ENCODE measurements around the gene SHMT1.
"Not testable (repeated sequence)": the region's sequence is repeated elsewhere in the genome, so short reads cannot be mapped to it uniquely, and the experiment has no call there.

Gene SHMT1

GRCh38 chr17:18388266-18388665 lies 24.9 kb upstream of the SHMT1 start:
- H3K36me3 ChIP-seq (ENCODE audit: insufficient read depth, low read length); H3K27ac ChIP-seq (ENCODE audit: low read depth, low read length); H3K4me3 ChIP-seq (ENCODE audit: low read depth, low read length); H3K4me1 ChIP-seq (ENCODE audit: control insufficient read depth, insufficient read depth, low read length, unreplicated experiment); H2AFZ ChIP-seq (ENCODE audit: low read length, unreplicated experiment); H3K79me2 ChIP-seq (ENCODE audit: control insufficient read depth, insufficient read depth, low read length, unreplicated experiment); H3K27me3 ChIP-seq (ENCODE audit: insufficient read depth, low read length): not testable (repeated sequence)

- not testable (repeated sequence) for H3K27ac ChIP-seq (ENCODE audit: low read depth, low read length); H3K36me3 ChIP-seq (ENCODE audit: insufficient read depth, low read length); H3K4me1 ChIP-seq (ENCODE audit: control insufficient read depth, insufficient read depth, low read length, unreplicated experiment); H3K79me2 ChIP-seq (ENCODE audit: control insufficient read depth, insufficient read depth, low read length, unreplicated experiment); H3K4me3 ChIP-seq (ENCODE audit: low read depth, low read length); H2AFZ ChIP-seq (ENCODE audit: low read length, unreplicated experiment)
- H3K27me3 ChIP-seq (ENCODE audit: insufficient read depth, low read length) = peaks cover 12% of the 10 kb centered on the region; the same call in 1 of the 2 replicates
These were observed 24.2 kb upstream of the SHMT1 start for GRCh38 chr17:18387583-18387982.

DNA sequence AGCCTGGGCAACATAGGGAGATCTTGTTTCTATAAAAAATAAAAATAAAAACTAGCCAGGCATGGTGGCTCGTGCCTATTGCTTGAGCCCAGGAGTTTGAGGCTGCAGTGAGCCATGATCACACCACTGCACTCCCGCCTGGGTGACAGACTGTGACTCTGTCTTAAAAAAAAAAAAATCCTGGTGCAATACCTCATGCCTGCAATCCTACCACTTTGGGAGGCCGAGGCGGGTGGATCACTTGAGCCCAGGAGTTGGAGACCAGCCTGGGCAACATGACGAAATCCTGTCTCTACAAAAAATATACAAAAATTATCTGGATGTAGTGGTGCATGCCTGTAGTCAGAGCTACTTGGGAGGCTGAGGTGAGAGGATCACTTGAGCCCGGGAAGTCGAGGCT lies 20.9 kb upstream of the SHMT1 start:
- H3K27me3 ChIP-seq (ENCODE audit: insufficient read depth, low read length) = peaks cover 17% of the 10 kb centered on the region; the same call in 1 of the 2 replicates
- not testable (repeated sequence) for H2AFZ ChIP-seq (ENCODE audit: low read length, unreplicated experiment); H3K36me3 ChIP-seq (ENCODE audit: insufficient read depth, low read length); H3K27ac ChIP-seq (ENCODE audit: low read depth, low read length); H3K4me3 ChIP-seq (ENCODE audit: low read depth, low read length); H3K4me1 ChIP-seq (ENCODE audit: control insufficient read depth, insufficient read depth, low read length, unreplicated experiment); H3K79me2 ChIP-seq (ENCODE audit: control insufficient read depth, insufficient read depth, low read length, unreplicated experiment)

- H3K79me2 ChIP-seq (ENCODE audit: control insufficient read depth, insufficient read depth, low read length, unreplicated experiment); H3K27ac ChIP-seq (ENCODE audit: low read depth, low read length); H3K4me3 ChIP-seq (ENCODE audit: low read depth, low read length); H3K36me3 ChIP-seq (ENCODE audit: insufficient read depth, low read length); H3K4me1 ChIP-seq (ENCODE audit: control insufficient read depth, insufficient read depth, low read length, unreplicated experiment); H2AFZ ChIP-seq (ENCODE audit: low read length, unreplicated experiment): not testable (repeated sequence)
- peaks cover 17% of the 10 kb centered on the region; the same call in 1 of the 2 replicates for H3K27me3 ChIP-seq (ENCODE audit: insufficient read depth, low read length)
These were observed 19.7 kb upstream of the SHMT1 start for GRCh38 chr17:18383079-18383481.

- Histone ChIP-seq H3K4me3 (ENCODE audit: low read depth, low read length) (no peak overlapping the region), H3K79me2 (ENCODE audit: control insufficient read depth, insufficient read depth, low read length, unreplicated experiment) (no peaks in the 10 kb centered on the region), H3K27me3 (ENCODE audit: insufficient read depth, low read length) (peaks cover 17% of the 10 kb centered on the region; the same call in 1 of the 2 replicates), H3K4me1 (ENCODE audit: control insufficient read depth, insufficient read depth, low read length, unreplicated experiment) (peaks cover 2% of the 10 kb centered on the region), H3K36me3 (ENCODE audit: insufficient read depth, low read length) (no peaks in the 10 kb centered on the region), H3K27ac (ENCODE audit: low read depth, low read length) (no peak overlapping the region), H2AFZ (ENCODE audit: low read length, unreplicated experiment) (no peak overlapping the region)
These were observed 19.2 kb upstream of the SHMT1 start for GRCh38 chr17:18382441-18383078.

DNA sequence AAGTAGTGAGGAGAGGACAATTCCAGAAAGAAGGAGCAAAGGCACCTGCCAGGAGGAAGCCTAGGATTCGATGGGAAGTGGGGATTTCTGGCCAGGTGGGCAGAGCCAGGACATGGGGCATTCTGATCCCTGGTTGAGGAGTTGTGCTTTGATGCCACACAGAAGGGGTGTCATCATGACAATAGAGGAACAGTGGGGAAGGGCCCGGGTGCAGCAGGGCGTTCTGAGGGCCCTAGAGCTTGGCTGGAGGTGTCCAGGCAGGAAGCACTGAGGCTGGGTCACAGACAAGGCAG lies 18.5 kb upstream of the SHMT1 start:
- no peak overlapping the region for H3K4me3 ChIP-seq (ENCODE audit: low read depth, low read length)
- H2AFZ ChIP-seq (ENCODE audit: low read length, unreplicated experiment) = no peak overlapping the region
- H3K4me1 ChIP-seq (ENCODE audit: control insufficient read depth, insufficient read depth, low read length, unreplicated experiment) = peaks cover 5% of the 10 kb centered on the region
- no peaks in the 10 kb centered on the region for H3K36me3 ChIP-seq (ENCODE audit: insufficient read depth, low read length)
- H3K27ac ChIP-seq (ENCODE audit: low read depth, low read length) = no peak overlapping the region
- H3K79me2 ChIP-seq (ENCODE audit: control insufficient read depth, insufficient read depth, low read length, unreplicated experiment) = no peaks in the 10 kb centered on the region
- H3K27me3 ChIP-seq (ENCODE audit: insufficient read depth, low read length) = peaks cover 17% of the 10 kb centered on the region; the same call in 1 of the 2 replicates

- H2AFZ ChIP-seq (ENCODE audit: low read length, unreplicated experiment) = no peak overlapping the region
- no peak overlapping the region for H3K4me3 ChIP-seq (ENCODE audit: low read depth, low read length)
- H3K27me3 ChIP-seq (ENCODE audit: insufficient read depth, low read length) = peaks cover 17% of the 10 kb centered on the region; the same call in 1 of the 2 replicates
- H3K27ac ChIP-seq (ENCODE audit: low read depth, low read length) = no peak overlapping the region
- H3K4me1 ChIP-seq (ENCODE audit: control insufficient read depth, insufficient read depth, low read length, unreplicated experiment) = peaks cover 5% of the 10 kb centered on the region
- H3K36me3 ChIP-seq (ENCODE audit: insufficient read depth, low read length) = no peaks in the 10 kb centered on the region
- no peaks in the 10 kb centered on the region for H3K79me2 ChIP-seq (ENCODE audit: control insufficient read depth, insufficient read depth, low read length, unreplicated experiment)
These were observed 18.0 kb upstream of the SHMT1 start for GRCh38 chr17:18381158-18381952.

GRCh38 chr17:18380471-18381157 lies 17.3 kb upstream of the SHMT1 start:
- Histone ChIP-seq H3K79me2 (ENCODE audit: control insufficient read depth, insufficient read depth, low read length, unreplicated experiment) (no peaks in the 10 kb centered on the region), H3K36me3 (ENCODE audit: insufficient read depth, low read length) (no peaks in the 10 kb centered on the region), H3K27me3 (ENCODE audit: insufficient read depth, low read length) (peaks cover 17% of the 10 kb centered on the region; the same call in 1 of the 2 replicates), H3K4me3 (ENCODE audit: low read depth, low read length) (no peak overlapping the region), H3K4me1 (ENCODE audit: control insufficient read depth, insufficient read depth, low read length, unreplicated experiment) (peaks cover 5% of the 10 kb centered on the region), H3K27ac (ENCODE audit: low read depth, low read length) (no peak overlapping the region), H2AFZ (ENCODE audit: low read length, unreplicated experiment) (no peak overlapping the region)

- no peaks in the 10 kb centered on the region for H3K79me2 ChIP-seq (ENCODE audit: control insufficient read depth, insufficient read depth, low read length, unreplicated experiment)
- no peak overlapping the region for H2AFZ ChIP-seq (ENCODE audit: low read length, unreplicated experiment)
- H3K27me3 ChIP-seq (ENCODE audit: insufficient read depth, low read length) = peaks cover 17% of the 10 kb centered on the region; the same call in 1 of the 2 replicates
- H3K27ac ChIP-seq (ENCODE audit: low read depth, low read length) = no peak overlapping the region
- no peaks in the 10 kb centered on the region for H3K36me3 ChIP-seq (ENCODE audit: insufficient read depth, low read length)
- H3K4me1 ChIP-seq (ENCODE audit: control insufficient read depth, insufficient read depth, low read length, unreplicated experiment) = peaks cover 5% of the 10 kb centered on the region
- H3K4me3 ChIP-seq (ENCODE audit: low read depth, low read length) = no peak overlapping the region
These were observed 16.1 kb upstream of the SHMT1 start for GRCh38 chr17:18379246-18380146.

DNA sequence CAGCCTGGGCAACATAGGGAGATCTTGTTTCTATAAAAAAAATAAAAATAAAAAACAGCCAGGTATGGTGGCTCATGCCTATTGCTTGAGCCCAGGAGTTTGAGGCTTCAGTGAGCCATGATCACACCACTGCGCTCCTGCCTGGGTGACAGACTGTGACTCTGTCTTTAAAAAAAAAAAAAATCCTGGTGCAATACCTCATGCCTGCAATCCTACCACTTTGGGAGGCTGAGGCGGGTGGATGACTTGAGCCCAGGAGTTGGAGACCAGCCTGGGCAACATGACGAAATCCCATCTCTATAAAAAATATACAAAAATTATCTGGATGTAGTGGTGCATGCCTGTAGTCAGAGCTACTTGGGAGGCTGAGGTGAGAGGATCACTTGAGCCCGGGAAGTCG lies 15.3 kb upstream of the SHMT1 start:
- H3K4me1 ChIP-seq (ENCODE audit: control insufficient read depth, insufficient read depth, low read length, unreplicated experiment); H3K27ac ChIP-seq (ENCODE audit: low read depth, low read length); H3K4me3 ChIP-seq (ENCODE audit: low read depth, low read length); H2AFZ ChIP-seq (ENCODE audit: low read length, unreplicated experiment); H3K36me3 ChIP-seq (ENCODE audit: insufficient read depth, low read length); H3K79me2 ChIP-seq (ENCODE audit: control insufficient read depth, insufficient read depth, low read length, unreplicated experiment): not testable (repeated sequence)
- peaks cover 14% of the 10 kb centered on the region; the same call in 1 of the 2 replicates for H3K27me3 ChIP-seq (ENCODE audit: insufficient read depth, low read length)

Measured in ACC112 (cell line).